ENCODE measurements around the gene PYGL.
"Not testable (repeated sequence)": the region's sequence is repeated elsewhere in the genome, so short reads cannot be mapped to it uniquely, and the experiment has no call there.

PYGL gene

GRCh38 chr14:50929506-50929905 lies 14.8 kb downstream of the PYGL start:
- Histone ChIP-seq H3K36me3 (ENCODE audit: control insufficient read depth, insufficient read depth, low read length) (no peaks in the 10 kb centered on the region), H3K9me3 (ENCODE audit: control insufficient read depth, low read length) (no peaks in the 10 kb centered on the region), H3K4me3 (ENCODE audit: insufficient read depth, low read depth, low read length, poor library complexity, severe bottlenecking) (no peak overlapping the region), H3K27me3 (replicated peaks; ENCODE audit: control insufficient read depth, insufficient read depth, low read length, poor library complexity, severe bottlenecking) (no peaks in the 10 kb centered on the region), H3K4me1 (ENCODE audit: control insufficient read depth, insufficient read depth, low read length, poor library complexity, severe bottlenecking) (no peaks in the 10 kb centered on the region), H3K27ac (ENCODE audit: insufficient read depth, low read length, poor library complexity, severe bottlenecking) (no peak overlapping the region)
- no peak for DNase-seq

DNA sequence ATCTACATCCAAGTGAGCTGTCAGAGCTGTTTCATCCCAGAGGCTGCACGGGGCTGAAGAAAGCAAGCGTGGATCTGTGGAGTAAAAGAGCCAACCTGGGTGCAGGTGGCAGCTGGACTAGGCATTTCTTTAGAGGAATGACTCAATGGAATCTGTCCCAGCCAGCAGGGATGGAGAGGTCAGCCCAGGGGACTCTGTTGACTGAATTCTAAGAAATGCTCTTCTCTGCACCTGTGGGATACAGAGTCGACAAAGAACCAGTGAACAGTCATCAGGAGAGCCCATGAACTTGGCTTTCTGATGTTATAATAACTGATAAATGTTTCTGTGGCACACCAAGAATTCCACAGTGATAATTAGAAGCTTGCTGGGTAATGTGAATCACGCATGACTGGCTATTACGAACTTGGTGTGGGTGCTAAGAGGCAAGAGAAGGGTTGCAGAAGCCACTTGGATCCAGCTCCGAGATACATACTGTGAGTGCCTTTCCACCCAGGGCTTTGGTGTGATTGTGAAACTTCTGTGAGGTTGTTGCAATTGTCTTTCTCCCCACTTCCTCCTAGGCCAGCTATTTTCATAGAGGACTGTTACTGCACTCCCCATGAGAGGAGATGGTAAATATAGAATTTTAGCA lies 16.2 kb downstream of the PYGL start:
- H3K27me3 ChIP-seq (replicated peaks; ENCODE audit: control insufficient read depth, insufficient read depth, low read length, poor library complexity, severe bottlenecking): no peaks in the 10 kb centered on the region
- H3K4me1 ChIP-seq (ENCODE audit: control insufficient read depth, insufficient read depth, low read length, poor library complexity, severe bottlenecking): no peaks in the 10 kb centered on the region
- no peak for DNase-seq
- no peaks in the 10 kb centered on the region for H3K36me3 ChIP-seq (ENCODE audit: control insufficient read depth, insufficient read depth, low read length)
- H3K9me3 ChIP-seq (ENCODE audit: control insufficient read depth, low read length): no peaks in the 10 kb centered on the region
- no peak overlapping the region for H3K4me3 ChIP-seq (ENCODE audit: insufficient read depth, low read depth, low read length, poor library complexity, severe bottlenecking)
- H3K27ac ChIP-seq (ENCODE audit: insufficient read depth, low read length, poor library complexity, severe bottlenecking): no peak overlapping the region

GRCh38 chr14:50926851-50927386 lies 17.4 kb downstream of the PYGL start:
- no peaks in the 10 kb centered on the region for H3K4me1 ChIP-seq (ENCODE audit: control insufficient read depth, insufficient read depth, low read length, poor library complexity, severe bottlenecking)
- H3K4me3 ChIP-seq (ENCODE audit: insufficient read depth, low read depth, low read length, poor library complexity, severe bottlenecking): no peak overlapping the region
- no peaks in the 10 kb centered on the region for H3K9me3 ChIP-seq (ENCODE audit: control insufficient read depth, low read length)
- H3K27ac ChIP-seq (ENCODE audit: insufficient read depth, low read length, poor library complexity, severe bottlenecking): no peak overlapping the region
- no peak for DNase-seq
- no peaks in the 10 kb centered on the region for H3K36me3 ChIP-seq (ENCODE audit: control insufficient read depth, insufficient read depth, low read length)
- H3K27me3 ChIP-seq (replicated peaks; ENCODE audit: control insufficient read depth, insufficient read depth, low read length, poor library complexity, severe bottlenecking): no peaks in the 10 kb centered on the region

- Histone ChIP-seq H3K27me3 (replicated peaks; ENCODE audit: control insufficient read depth, insufficient read depth, low read length, poor library complexity, severe bottlenecking) (no peaks in the 10 kb centered on the region), H3K27ac (ENCODE audit: insufficient read depth, low read length, poor library complexity, severe bottlenecking) (no peak overlapping the region), H3K4me1 (ENCODE audit: control insufficient read depth, insufficient read depth, low read length, poor library complexity, severe bottlenecking) (no peaks in the 10 kb centered on the region), H3K36me3 (ENCODE audit: control insufficient read depth, insufficient read depth, low read length) (no peaks in the 10 kb centered on the region), H3K9me3 (ENCODE audit: control insufficient read depth, low read length) (no peaks in the 10 kb centered on the region), H3K4me3 (ENCODE audit: insufficient read depth, low read depth, low read length, poor library complexity, severe bottlenecking) (no peak overlapping the region)
- no peak for DNase-seq
Measured at GRCh38 chr14:50924843-50925242, 19.4 kb downstream of the PYGL start.

- no peaks in the 10 kb centered on the region for H3K4me1 ChIP-seq (ENCODE audit: control insufficient read depth, insufficient read depth, low read length, poor library complexity, severe bottlenecking)
- no peaks in the 10 kb centered on the region for H3K27me3 ChIP-seq (replicated peaks; ENCODE audit: control insufficient read depth, insufficient read depth, low read length, poor library complexity, severe bottlenecking)
- H3K36me3 ChIP-seq (ENCODE audit: control insufficient read depth, insufficient read depth, low read length): no peaks in the 10 kb centered on the region
- DNase-seq: no peak
- no peak overlapping the region for H3K27ac ChIP-seq (ENCODE audit: insufficient read depth, low read length, poor library complexity, severe bottlenecking)
- H3K9me3 ChIP-seq (ENCODE audit: control insufficient read depth, low read length): no peaks in the 10 kb centered on the region
- no peak overlapping the region for H3K4me3 ChIP-seq (ENCODE audit: insufficient read depth, low read depth, low read length, poor library complexity, severe bottlenecking)
Measured at GRCh38 chr14:50924236-50924635, 20.0 kb downstream of the PYGL start.

- Histone ChIP-seq H3K27me3 (replicated peaks; ENCODE audit: control insufficient read depth, insufficient read depth, low read length, poor library complexity, severe bottlenecking) (no peaks in the 10 kb centered on the region), H3K36me3 (ENCODE audit: control insufficient read depth, insufficient read depth, low read length) (no peaks in the 10 kb centered on the region), H3K9me3 (ENCODE audit: control insufficient read depth, low read length) (no peaks in the 10 kb centered on the region), H3K27ac (ENCODE audit: insufficient read depth, low read length, poor library complexity, severe bottlenecking) (no peak overlapping the region), H3K4me1 (ENCODE audit: control insufficient read depth, insufficient read depth, low read length, poor library complexity, severe bottlenecking) (no peaks in the 10 kb centered on the region), H3K4me3 (ENCODE audit: insufficient read depth, low read depth, low read length, poor library complexity, severe bottlenecking) (no peak overlapping the region)
- DNase-seq: no peak
Measured at GRCh38 chr14:50922803-50923202, 21.5 kb downstream of the PYGL start.

DNA sequence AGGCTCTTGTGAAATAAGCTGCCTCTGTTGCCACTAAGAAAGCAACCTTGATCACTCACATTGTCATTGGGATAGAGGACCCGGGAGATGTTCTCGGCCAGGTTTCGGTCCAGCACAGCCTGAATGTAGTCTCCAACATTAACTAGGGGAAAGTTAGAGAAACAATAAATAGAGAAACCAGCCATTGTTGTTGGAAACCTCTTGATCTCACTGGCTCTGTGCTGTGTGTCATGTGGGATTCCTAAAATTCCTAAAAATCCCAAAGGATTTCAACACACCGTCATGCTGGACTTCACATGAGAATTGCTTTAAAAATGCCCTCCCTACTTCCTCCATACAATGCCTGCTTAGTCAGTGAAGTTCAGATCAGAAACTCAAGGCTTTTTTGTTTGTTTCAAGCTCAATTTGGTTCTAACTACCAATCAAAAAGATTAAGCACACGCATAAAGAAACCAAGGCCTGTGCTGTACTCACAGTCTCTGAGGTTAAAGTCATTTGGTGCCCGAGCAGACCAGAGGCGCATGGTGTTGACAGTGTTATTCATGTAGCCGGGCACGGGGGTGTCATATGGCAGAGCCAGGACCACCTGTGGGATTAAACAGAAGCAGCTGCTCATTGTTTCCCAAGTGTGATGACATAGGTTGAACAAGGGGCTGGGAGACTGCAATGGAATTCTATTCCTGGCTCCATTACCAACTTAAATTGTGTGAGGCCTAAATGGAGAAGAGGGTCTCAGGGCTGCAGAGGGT lies 23.6 kb downstream of the PYGL start:
- H3K27me3 ChIP-seq (replicated peaks; ENCODE audit: control insufficient read depth, insufficient read depth, low read length, poor library complexity, severe bottlenecking): no peaks in the 10 kb centered on the region
- H3K9me3 ChIP-seq (ENCODE audit: control insufficient read depth, low read length): no peaks in the 10 kb centered on the region
- H3K4me1 ChIP-seq (ENCODE audit: control insufficient read depth, insufficient read depth, low read length, poor library complexity, severe bottlenecking): no peaks in the 10 kb centered on the region
- no peak overlapping the region for H3K4me3 ChIP-seq (ENCODE audit: insufficient read depth, low read depth, low read length, poor library complexity, severe bottlenecking)
- no peaks in the 10 kb centered on the region for H3K36me3 ChIP-seq (ENCODE audit: control insufficient read depth, insufficient read depth, low read length)
- no peak overlapping the region for H3K27ac ChIP-seq (ENCODE audit: insufficient read depth, low read length, poor library complexity, severe bottlenecking)
- no peak for DNase-seq

DNA sequence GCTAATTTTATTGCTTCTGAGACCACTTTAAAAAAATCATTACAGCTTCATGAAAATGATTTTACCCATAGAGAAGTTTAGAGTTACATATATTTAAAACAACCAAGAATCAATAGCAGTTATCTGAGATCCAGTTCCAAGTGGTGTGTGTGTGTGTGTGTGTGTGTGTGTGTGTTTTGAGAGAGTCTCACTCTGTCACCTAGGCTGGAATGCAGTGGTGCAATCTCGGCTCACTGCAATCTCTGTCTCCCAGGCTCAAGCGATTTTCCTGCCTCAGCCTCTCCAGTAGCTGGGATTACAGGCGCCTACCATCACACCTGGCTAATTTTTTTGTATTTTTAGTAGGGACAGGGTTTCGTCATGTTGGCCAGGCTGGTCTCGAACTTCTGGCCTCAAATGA lies 24.8 kb downstream of the PYGL start:
- H3K27ac ChIP-seq (ENCODE audit: insufficient read depth, low read length, poor library complexity, severe bottlenecking); H3K27me3 ChIP-seq (replicated peaks; ENCODE audit: control insufficient read depth, insufficient read depth, low read length, poor library complexity, severe bottlenecking); H3K4me3 ChIP-seq (ENCODE audit: insufficient read depth, low read depth, low read length, poor library complexity, severe bottlenecking); H3K36me3 ChIP-seq (ENCODE audit: control insufficient read depth, insufficient read depth, low read length); H3K4me1 ChIP-seq (ENCODE audit: control insufficient read depth, insufficient read depth, low read length, poor library complexity, severe bottlenecking); DNase-seq; H3K9me3 ChIP-seq (ENCODE audit: control insufficient read depth, low read length): not testable (repeated sequence)

GRCh38 chr14:50917449-50917848 lies 26.8 kb downstream of the PYGL start:
- Histone ChIP-seq H3K9me3 (ENCODE audit: control insufficient read depth, low read length) (no peaks in the 10 kb centered on the region), H3K4me1 (ENCODE audit: control insufficient read depth, insufficient read depth, low read length, poor library complexity, severe bottlenecking) (no peaks in the 10 kb centered on the region), H3K36me3 (ENCODE audit: control insufficient read depth, insufficient read depth, low read length) (no peaks in the 10 kb centered on the region), H3K4me3 (ENCODE audit: insufficient read depth, low read depth, low read length, poor library complexity, severe bottlenecking) (no peak overlapping the region), H3K27ac (ENCODE audit: insufficient read depth, low read length, poor library complexity, severe bottlenecking) (no peak overlapping the region), H3K27me3 (replicated peaks; ENCODE audit: control insufficient read depth, insufficient read depth, low read length, poor library complexity, severe bottlenecking) (no peaks in the 10 kb centered on the region)
- DNase-seq: no peak

Data from effector memory CD4-positive, alpha-beta T cell (primary cell).